Stimulated activated CD4-positive, alpha-beta T cell treated with anti-CD3 and anti-CD28 coated beads, Interleukin-12 subunit alpha, Interleukin-12 subunit beta, amount 100 ng/mL, for 48 hours (primary cell): ENCODE results near the gene FSIP1.

ENCODE experiments used
- DNase-seq, 3 donors: peaks; one replicate each; pipeline ENCODE4 v3.0.0-alpha.2; 2020; ENCODE audit warnings: low read depth in 2 of 3, low spot score in 1 of 3

Gene FSIP1

GRCh38 chr15:39649757-39650156 lies 132.9 kb downstream of the FSIP1 start:
- DNase-seq: no peak

- no peak for DNase-seq
These were observed 136.2 kb downstream of the FSIP1 start for GRCh38 chr15:39646425-39646824.

- DNase-seq: no peak
These were observed 136.7 kb downstream of the FSIP1 start for GRCh38 chr15:39645976-39646257.

- DNase-seq: no peak
These were observed 137.3 kb downstream of the FSIP1 start for GRCh38 chr15:39645138-39645975.

- no peak for DNase-seq
These were observed 138.5 kb downstream of the FSIP1 start for GRCh38 chr15:39644136-39644535.

- no peak for DNase-seq
These were observed 138.9 kb downstream of the FSIP1 start for GRCh38 chr15:39643727-39644126.

GRCh38 chr15:39642011-39642640 lies 140.5 kb downstream of the FSIP1 start:
- no peak for DNase-seq

- no peak for DNase-seq
These were observed 141.3 kb downstream of the FSIP1 start for GRCh38 chr15:39641191-39641889.

GRCh38 chr15:39640665-39641064 lies 142.0 kb downstream of the FSIP1 start:
- no peak for DNase-seq

GRCh38 chr15:39639037-39639436 lies 143.6 kb downstream of the FSIP1 start:
- no peak for DNase-seq

GRCh38 chr15:39638041-39638440 lies 144.6 kb downstream of the FSIP1 start:
- no peak for DNase-seq

GRCh38 chr15:39631357-39631756 lies 151.3 kb downstream of the FSIP1 start:
- DNase-seq: no peak

GRCh38 chr15:39629906-39630305 lies 152.7 kb downstream of the FSIP1 start:
- DNase-seq: no peak

- DNase-seq: peak; percentile 25 to 45 (median 43)
These were observed 153.3 kb downstream of the FSIP1 start for GRCh38 chr15:39629371-39629770.

- DNase-seq: no peak
These were observed 153.9 kb downstream of the FSIP1 start for GRCh38 chr15:39628546-39629257.

- no peak for DNase-seq
These were observed 154.5 kb downstream of the FSIP1 start for GRCh38 chr15:39628144-39628508.

GRCh38 chr15:39627451-39628143 lies 155.0 kb downstream of the FSIP1 start:
- no peak for DNase-seq

GRCh38 chr15:39625856-39626255 lies 156.8 kb downstream of the FSIP1 start:
- no peak for DNase-seq

GRCh38 chr15:39625451-39625850 lies 157.2 kb downstream of the FSIP1 start:
- no peak for DNase-seq

- DNase-seq: peak in 2 of 3 donors; percentile 26 to 47
These were observed 157.8 kb downstream of the FSIP1 start for GRCh38 chr15:39624806-39625205.

- peak in 1 of 3 donors; percentile 21 for DNase-seq
These were observed 159.1 kb downstream of the FSIP1 start for GRCh38 chr15:39623529-39623931.
